HUDEP-2 (cell line): ENCODE results near the gene MAML3.

ENCODE experiments used
- DNase-seq, 76 experiments: peaks; one replicate each; lab custom pipeline; 2025; ENCODE audit not compliant: unreplicated experiment in 76 of 76; lab: John Stamatoyannopoulos, UW

Gene MAML3

DNA sequence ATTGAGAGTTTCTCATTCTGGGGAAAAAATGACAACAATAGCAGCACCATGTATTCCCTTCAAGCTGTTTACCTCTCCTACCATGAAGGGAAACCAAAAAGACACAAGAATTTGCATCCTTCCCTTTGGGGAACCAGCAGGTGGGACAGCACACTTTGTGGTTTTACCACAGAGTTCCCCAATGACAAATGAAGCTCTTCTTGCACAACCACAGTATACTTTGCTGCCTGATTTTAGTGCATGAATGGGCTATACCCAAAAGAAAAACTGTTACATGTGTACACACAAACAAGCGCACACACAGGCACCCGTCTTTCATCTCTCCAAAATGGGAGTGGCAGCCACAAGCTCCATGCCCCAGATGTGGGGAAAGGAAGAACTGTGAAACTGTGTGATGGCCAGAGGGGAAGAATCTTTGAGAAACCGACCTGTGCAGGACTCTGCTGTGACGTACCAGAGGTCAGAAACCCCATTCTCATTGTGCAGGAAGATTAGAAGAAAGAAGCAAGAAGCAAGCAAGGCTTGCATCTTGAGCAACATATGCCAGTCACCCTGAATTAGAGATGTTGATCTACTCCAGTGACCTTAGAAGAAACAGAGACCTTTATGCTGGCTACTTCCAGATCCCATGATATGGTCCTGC lies 2.7 kb upstream of the MAML3 start:
- no peak for DNase-seq

DNA sequence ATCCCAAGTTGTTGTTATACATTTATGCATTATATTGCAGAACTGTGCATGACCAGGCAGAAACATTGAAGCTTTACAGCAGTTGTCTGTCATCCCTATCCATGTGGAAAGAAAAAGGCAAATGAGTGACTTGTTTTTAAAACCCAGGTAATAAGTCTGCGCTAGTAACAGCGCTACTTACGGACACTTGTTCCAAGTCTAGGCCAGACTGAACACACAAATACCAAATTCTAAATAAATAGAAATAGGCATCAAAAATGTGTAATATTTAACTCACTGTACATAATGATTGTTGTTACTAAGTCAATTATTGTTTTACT lies 548 bp upstream of the MAML3 start:
- DNase-seq: no peak

DNA sequence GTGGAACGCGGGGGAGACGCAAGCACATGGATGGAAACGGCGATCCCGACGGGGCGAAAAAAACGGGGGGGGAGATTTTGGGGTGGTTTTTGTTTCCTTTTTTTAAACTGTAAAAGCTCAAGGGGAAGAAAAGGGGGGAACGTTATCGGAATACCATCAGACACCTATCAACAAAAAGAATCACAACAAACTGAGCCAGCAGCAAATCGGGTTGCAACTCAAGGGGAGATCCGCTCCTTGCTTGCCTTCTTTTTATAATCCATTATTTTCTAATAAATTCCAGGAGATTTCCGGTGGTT lies 616 bp downstream of the MAML3 start:
- DNase-seq: no peak

DNA sequence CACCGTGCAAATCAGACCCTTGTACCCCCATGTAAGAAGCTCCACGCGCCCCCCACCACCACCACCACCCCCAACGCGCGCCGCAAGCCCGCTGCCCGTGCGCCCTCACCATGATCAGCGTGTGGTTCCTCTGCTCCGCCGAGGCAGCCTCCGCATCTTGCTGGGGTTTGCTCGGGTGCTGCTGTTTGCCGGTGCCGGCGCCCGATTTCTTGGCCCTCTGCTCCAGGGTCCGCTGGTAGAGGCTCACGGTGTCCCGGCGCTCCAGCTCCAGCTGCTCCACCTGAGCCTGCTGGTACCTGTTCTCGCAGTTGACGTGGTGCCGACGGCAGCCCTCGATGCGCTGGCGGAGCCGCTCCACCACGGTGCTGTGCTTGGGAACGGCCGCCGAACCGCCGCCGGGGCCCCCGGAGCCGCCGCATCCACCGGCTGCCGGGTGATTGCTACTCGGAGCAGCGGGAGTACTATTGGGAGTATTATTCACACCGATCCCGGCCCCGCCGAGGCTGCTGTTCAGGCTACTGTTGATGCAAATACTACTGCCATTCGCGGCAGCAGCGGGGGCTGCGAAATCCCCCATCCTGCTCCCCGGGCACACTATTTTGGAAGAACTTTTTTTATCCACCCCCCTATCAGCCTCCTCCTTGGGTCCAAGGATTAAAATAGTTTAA lies 1.1 kb downstream of the MAML3 start:
- DNase-seq: peak in 6 of 76 experiments; percentile 2 to 9 (median 4)

DNA sequence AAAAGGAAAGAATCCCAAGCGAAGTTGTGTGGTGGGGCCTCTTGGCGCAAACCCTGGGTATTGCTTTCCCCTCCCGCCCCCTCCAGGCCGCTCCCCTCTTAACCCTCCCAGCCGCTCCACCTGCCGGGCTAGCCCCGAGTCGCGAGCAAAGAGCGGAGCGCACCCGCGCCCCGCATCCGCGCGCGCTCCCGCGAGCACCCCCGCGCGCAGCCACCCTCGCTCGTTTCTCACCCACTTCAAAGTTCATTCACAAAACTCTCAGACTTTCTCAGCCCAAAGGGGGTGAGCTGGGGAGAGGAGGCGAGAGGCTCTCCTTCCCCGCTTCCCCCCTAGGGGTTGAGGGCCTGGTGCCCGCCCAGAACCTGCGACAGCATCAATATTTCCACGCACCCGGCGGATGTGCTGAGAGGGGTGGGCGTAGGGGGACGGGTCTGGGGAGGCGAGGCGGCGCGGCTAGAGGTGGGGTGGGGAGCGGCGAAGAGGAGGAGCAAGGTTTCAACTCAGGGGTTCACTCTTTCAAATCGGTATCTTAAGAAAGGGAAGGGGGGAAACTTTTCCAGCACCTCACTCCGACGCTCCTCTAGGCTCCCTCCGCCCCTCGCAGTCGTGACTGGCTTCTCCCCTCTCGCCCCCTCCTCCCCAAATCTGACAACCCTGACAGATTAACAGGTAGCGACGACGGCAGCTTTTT lies 1.8 kb downstream of the MAML3 start:
- peak in 2 of 76 experiments; percentile 2 to 3 for DNase-seq

DNA sequence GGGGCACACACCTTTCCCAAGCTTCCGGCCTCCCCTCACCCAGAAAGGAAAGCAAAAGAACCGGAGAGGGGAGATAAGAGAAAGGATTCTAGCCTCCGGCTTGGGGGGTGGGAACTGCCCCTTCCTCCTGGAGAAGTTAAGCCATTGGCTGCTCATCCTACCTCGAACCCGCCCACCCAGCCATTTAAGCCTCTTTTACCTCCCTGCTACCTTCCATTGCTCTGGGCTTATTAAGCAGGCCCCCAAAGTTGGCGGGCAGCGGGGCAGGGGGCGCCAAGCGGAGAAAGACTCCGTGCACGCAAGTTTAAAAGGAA lies 2.3 kb downstream of the MAML3 start:
- DNase-seq: peak in 3 of 76 experiments; percentile 4 to 15 (median 13)

DNA sequence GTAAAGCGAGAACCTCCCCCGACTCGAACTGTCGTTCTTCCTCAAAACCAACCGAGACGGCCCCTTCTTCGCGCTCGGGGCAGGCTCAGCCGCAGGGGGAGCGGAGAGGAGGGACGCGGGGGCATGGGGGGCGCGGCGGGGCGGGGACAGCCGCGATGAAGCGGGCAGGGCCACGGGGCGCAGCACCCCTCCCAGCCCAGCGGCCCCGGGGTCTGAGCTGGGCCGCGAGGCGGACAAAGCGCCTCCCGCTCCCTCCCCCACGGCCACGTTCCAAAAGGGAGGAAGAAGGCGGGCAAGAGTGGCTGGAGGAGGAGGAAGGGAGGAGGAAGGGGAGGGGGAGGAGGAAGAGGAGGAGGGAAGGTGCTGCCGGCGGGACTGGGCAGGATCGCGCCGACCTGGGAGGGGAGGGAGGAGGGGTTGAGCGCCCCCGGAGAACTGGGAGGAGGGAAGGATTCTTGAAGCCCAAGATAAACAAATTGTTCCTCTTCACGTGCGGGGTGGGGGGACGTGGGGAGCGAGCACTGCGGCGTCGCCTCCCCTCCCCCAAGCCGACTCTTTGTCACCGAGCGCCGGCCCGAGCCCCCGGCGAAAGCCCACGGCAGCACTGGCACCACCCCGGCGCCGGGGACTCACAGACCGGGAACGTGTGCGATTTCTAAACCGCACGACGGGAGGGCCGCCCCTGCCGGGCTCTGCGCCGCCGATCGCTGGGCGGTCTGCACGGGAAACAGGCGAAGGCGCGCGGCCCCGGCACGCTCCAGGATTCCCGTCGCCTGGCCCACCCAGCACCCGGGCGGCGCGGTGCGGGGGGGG lies 2.9 kb downstream of the MAML3 start:
- peak in 9 of 76 experiments; percentile 1 to 53 (median 17) for DNase-seq

DNA sequence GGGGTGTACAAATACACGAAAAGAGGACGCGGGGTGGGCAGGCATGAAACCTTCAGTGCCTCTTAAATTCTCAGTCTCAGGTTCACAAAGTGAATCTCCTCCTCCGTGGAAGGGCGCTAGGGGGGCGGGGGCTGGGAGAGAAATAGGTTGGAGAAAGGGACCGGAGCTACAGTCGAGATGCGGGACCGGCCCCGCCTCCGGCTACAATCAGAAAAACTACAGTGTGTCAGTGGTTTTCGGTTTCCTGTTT lies 3.4 kb downstream of the MAML3 start:
- peak in 1 of 76 experiments; percentile 12 for DNase-seq

DNA sequence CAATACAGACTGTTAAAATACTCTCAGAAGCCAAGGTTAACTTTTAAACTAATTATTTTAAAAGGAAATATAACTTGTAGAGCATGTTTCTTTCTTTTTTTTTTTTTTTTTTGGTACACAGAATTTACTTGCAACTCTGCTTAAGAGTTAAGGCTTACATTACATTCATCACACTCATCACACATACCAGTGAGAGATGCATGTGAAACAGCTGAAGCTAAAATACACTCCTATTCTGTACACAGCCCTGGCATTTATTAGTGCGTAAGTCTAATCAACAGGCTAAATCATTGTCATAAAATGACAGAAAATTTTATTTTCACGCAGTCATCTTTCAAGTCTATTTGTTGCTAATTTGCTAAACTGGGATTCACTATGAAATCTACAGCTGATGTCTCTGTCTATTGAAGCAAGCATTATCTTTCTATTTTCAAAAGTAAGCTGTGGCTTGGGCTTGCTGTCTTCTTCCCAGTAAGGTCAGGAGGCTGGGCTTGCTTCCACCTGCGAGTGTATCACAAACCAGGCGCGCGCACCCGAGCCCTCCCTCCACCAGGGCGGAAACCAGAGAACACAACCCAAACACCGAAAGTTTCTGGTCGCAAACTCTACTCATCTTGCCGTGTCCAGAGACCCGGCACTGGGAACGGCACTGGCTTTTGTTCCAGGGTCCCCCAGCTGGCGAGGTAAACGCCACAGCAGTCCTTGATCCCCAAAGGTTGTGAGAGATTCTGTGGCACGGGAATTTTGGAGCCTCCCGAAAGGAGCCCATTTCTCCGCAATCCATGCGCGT lies 3.9 kb downstream of the MAML3 start:
- DNase-seq: peak in 3 of 76 experiments; percentile 1 to 4 (median 3)

DNA sequence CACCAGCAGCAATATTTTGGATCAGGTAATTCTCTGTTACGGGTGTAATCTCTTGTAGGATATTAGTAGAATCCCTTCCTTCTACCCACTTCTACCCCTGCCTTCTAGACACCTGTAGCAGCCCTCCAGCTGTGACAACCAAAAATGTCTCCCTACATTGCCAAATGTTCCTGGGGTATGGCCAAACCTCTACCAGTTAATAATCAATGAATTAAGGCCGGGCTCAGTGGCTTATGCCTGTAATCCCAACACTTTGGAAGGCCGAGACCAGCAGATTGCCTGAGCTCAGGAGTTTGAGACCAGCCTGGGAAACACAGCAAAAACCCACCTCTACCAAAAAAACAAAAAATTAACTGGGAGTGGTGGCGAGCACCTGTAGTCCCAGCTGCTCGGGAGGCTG lies 9.9 kb downstream of the MAML3 start:
- DNase-seq: no peak

DNA sequence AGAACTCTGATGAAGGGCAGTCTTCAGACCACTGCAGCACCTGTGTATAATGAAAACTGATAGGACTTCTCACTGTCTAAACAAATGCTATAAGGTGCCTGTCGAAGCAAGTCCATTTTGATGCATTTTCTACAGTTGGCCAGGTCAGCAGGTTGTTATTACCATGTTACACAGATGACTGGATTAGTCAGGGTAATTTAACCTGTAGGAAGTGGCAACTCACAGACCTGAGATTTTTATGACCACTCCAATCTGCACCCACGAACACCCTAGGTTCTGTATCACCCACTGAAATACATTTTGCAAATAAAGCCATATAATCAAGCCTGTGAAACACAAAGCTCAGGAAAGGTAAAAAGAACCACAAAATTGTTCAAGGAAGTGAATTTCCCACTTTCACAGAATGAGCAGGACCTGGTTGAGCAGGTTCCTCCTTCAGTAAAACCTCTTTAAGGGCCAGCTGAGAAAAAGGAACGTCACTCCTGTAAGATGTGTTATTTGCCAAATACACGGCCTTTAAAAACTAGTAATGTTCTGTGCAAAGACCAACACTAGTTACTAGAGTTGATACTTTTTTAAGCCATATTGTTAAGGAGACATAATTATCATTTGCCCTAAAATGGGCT lies 12.7 kb downstream of the MAML3 start:
- no peak for DNase-seq

DNA sequence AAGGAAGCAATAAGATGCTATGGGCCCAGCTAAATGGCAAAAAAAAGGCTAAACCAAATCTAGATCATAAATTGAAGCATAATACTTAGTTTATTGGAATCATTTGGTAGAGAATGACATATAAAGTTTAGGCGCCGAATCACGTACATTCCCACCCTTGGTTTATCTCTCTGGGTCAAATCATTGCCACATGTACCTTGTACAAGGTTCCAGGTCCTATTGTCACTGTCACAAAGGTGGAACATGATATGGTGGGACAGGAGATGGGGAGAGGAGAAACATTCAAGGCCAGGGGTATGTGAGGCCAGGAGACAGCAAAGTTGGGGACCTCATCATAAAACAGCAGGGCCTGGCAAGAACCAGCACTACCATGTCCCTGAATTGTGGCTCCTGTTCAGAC lies 13.4 kb downstream of the MAML3 start:
- no peak for DNase-seq

DNA sequence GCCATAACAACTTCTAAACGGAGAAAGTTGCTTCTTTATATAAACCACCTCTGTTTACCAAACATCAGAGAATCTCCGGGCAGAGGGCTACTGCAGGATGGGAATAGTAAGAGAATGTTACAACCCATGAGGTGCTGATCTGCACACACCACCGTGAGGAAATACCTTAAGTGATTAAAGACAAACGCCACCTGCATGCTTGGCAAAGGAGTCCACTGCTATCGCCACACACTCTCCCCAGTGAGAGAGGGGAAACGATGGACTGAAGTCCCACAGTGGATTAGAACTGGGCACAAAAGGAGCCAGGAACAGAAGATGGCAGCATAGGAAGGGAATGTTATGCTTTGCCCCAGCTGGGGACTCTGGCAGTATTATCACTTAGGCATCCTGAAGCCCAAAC lies 15.6 kb downstream of the MAML3 start:
- no peak for DNase-seq

DNA sequence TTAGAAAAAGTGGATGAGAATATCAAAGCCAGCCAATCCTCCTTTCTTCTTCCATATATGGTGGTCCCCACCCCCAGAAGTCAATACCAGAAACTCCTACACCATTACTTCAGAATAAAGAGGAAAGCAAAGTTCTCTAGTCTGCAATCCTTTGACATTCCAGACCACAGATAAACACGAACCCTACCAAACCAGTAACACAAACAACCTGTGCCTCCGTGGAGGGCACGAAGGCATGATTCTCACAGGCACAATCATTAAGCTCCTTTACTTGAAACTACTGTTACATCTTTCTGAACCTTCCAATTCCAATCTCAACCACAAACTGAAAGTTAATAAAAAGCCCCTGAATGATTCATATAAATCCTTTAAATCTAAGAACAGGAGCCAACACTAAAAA lies 16.3 kb downstream of the MAML3 start:
- DNase-seq: no peak

DNA sequence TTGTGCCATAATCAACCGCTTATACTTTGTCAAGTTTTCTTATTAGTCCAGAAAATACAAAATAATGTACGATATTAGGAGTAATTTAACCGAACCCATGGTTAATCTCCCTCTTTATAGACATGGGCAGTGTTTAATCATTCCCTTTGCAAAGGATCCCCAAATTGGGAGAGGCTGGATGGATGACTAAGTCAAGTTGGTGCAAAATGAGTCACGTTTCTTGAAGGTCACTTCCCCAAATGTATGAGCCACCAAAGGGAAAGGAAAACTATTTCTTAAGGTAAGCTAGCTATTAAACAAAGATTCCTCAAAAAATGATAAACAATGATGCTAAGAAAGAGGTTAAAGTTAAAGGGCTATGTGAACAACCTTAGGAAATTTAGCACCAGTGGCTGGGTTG lies 17.5 kb downstream of the MAML3 start:
- no peak for DNase-seq

DNA sequence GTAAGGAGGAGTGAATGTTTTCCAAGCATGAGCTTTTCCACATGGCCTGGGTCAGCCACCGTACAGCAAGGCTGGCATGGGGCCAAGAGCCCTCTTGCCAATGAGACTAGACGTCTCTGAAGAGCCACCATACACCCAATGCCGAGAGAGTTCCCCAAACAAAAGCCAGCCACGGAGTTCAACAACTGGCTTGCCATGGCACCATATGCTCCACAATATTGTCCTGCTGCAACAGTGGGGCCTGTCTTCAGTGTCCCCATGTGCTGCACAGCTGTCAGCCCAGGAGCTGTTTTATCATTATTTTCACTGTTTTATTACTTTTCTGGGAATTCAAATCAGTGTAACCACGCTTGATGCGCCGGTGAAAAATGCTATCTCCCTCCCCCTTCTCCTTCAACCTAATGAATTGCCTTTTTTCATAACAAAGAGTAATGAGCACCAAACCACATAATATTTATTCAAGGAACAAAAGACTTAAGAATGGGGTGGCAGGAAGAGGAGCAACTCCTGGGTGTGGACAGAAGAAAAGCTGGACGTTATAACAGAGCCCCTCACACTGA lies 18.4 kb downstream of the MAML3 start:
- no peak for DNase-seq

DNA sequence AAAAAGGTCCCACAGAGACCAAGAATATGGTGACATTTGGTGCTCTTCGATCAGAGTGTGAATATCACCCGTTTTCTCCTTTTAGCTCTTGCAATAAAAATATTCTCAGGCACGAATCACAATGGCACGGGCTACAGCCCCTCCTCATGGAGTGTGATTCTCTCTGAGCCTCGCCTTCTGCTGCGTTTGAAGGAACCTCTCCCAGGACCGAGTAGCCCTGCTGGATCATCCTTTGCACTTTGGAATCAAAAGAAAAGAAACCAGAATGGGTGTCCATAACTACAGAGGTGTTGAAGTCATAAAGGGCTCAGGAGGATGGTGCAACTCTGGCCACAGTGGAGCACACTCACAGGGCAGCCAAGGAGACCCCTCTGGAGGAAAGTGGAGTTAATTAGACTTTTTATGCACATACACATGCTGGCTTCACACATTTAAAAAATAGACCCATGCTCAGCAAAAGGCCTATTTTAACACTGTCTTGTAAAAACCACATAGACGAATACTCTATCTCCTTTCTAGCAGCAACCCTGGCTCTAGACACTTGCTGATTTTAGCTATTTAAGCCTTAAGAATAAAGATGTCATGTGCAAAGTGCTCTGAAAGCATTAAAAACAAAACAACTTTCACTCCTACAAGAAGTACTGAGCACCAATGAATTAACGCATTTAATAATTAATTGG lies 19.1 kb downstream of the MAML3 start:
- DNase-seq: no peak

DNA sequence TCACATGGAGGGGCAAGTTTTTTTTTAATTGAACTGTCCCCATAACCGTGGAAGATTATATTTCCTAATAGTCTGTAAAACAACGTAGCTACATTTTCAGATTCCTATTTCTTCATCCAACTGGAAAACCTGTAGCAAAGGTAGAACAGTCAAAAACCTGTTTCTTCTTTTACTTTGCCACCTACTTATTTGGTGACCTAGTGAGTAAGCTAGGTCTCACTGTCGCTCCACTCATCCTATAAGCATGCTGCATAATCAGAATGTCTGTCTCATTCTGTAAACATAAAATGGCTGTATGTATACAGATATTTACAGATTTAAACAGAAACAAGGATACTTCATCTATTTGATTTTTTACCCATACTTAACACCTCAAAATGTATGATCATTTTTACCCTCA lies 20.4 kb downstream of the MAML3 start:
- no peak for DNase-seq

DNA sequence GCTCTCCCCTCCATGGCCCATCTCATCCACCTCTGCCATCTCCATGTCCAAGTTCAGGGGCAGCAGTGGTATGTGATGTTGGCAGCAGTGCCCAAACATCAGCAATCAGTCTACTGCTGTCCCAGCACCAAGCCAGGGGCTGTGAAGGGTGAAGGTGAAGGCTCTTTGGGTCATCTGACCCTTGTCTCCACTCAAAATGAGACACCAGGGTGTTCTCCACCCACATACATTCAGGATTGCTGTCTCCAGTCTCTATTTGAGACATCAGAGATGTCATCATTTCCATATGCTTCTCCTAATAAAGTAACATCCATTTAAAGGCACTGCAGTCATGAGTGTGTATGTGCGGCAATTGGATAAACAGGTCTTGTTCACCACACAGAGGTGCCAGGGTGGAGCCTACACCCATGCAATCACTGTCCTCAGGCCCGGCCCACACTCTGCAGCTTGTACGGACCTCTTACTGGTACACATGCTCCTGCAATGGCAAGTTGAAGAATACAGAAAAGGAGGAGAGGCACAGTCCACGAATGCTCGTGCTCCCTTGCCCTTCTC lies 22.2 kb downstream of the MAML3 start:
- no peak for DNase-seq

DNA sequence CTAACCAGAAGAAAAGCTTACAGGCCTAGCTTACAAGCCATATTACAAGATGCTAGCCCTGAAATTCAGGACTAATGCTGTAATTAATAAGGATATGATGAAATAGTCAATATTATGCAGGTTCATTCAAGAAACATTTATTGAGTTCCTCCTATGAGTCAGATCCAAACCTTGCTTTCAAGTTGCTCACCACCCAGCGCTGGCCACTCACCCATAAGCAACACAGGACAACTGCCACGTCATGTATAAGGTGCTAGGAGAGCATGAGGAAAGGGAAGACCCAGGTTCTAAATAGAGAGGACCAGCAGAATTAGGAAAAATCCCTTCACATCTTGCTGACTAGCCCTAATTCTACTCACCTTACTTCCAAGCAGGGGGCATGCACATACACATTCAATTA lies 23.3 kb downstream of the MAML3 start:
- no peak for DNase-seq
